Measurements from ENCODE around the gene OGDH.

GRCh38 chr7:44583146-44583865 lies 23.1 kb upstream of the OGDH start:
- no peak for TF ChIP-seq CTCF (IDR thresholded peaks at IDR 0.05)
- no peak for TF ChIP-seq POLR2A (IDR thresholded peaks at IDR 0.05)

Measured in testis (tissue), 2 donors.